HG03175 (cell line): Measurements from ENCODE around the gene PDK4.
"Not testable (repeated sequence)": the region's sequence is repeated elsewhere in the genome, so short reads cannot be mapped to it uniquely, and the experiment has no call there.

ENCODE experiments used
- ATAC-seq: cut with Tn5 transposase; IDR thresholded peaks from one replicate; pipeline ENCODE4 v1.9.1; 2021; ENCODE audit warnings: mild to moderate bottlenecking, moderate library complexity; ENCODE audit not compliant: unreplicated experiment

PDK4 gene

DNA sequence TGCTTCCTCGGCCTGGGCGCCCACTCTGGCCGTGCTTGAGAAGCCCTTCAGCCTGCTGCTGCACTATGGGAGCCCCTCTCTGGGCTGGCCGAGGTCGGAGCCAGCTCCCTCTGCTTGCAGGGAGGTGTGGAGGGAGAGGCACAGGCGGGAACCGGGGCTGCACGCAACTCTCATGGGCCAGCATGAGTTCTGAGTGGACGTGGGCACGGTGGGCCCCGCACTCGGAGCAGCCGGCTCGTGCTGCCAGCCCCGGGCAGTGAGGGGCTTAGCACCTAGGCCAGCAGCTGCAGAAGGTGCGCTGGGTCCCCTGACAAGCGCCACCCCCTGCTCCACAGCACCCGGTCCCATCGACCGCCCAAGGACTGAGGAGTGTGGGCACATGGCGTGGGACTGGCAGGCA is 9.0 kb upstream of the PDK4 start:
- no peak for ATAC-seq

DNA sequence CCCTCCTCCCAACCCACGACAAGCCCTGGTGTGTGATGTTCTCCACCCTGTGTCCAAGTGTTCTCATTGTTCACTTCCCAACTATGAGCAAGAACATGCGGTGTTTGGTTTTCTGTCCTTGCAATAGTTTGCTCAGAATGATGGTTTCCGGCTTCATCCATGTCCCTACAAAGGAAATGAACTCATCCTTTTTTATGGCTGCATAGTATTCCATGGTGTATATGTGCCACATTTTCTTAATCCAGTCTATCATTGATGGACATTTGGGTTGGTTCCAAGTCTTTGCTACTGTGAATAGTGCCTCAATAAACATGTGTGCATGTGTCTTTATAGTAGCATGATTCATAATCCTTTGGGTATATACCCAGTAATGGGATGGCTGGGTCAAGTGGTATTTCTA is 8.5 kb upstream of the PDK4 start:
- ATAC-seq: not testable (repeated sequence)

DNA sequence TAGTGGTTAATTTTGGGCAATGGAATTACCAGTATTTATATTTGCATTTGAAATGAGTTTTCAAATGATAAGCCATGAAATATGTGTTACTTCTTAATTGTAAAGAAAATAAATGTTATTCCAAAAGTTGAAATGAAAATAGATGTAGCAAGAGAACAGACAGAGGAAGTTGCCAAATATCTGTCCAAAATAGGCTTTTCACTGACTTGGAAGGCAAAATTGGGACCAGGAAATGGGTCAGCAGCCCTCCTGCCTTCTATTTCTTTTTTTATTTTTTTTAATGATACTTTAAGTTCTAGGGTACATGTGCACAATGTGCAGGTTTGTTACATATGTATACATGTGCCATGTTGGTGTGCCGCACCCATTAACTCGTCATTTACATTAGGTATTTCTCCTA is 8.1 kb upstream of the PDK4 start:
- not testable (repeated sequence) for ATAC-seq

DNA sequence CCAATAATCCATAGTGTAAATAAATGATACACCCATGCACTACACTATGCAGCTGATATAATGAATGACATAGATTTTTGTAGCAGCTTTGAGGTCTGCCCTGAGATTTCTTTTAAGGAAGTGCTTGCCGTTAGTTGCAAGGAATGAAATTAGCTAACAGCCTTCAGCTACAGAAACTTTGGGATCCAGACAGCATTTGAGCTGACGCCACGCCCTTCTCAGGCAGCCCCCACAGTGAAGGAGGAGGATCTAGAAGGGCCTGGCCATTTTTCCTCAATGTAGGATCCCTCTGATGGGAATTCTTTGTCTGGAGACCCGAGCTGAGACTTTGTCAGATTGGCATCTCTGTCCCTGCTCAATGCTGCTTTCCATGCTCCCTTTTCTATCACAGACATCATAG is 6.1 kb upstream of the PDK4 start:
- no peak for ATAC-seq

DNA sequence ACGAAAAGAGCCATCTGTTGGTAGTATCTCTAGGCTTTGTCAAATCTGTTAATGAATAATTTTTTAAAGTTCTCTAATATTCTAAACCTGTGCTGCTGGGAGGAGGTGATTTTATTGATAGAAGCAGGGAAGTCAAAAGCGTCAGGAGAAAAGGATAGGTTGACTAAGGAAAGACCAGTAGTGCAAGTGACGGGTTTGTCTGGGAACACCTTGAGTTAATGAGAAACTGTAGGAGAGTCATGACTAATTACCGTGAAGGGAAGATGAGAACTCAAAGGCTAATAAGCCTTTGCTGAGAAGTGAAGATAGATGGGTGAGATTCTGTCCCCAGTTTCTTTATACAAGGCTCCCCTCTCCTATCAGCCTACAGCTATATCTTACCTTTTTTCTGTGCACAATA is 5.0 kb upstream of the PDK4 start:
- ATAC-seq: no peak

DNA sequence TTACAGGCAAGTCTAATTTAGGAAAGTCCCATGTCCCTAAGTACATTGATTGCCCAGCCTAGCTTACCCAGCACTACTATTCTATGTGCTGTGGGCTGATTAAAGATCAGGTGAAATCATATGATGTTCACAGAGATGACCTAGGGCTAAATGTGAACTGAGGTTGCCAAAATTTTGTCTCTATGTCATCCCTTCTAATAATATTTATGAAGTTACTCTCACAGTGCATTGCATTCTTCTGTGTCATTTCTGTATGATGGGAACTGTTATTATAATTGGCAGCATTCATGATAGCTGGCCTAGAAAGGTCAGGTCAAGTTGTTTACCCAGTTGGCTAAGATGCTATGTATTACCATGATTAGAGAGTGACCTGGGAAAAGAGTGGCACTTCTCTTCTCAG is 2.8 kb upstream of the PDK4 start:
- no peak for ATAC-seq

DNA sequence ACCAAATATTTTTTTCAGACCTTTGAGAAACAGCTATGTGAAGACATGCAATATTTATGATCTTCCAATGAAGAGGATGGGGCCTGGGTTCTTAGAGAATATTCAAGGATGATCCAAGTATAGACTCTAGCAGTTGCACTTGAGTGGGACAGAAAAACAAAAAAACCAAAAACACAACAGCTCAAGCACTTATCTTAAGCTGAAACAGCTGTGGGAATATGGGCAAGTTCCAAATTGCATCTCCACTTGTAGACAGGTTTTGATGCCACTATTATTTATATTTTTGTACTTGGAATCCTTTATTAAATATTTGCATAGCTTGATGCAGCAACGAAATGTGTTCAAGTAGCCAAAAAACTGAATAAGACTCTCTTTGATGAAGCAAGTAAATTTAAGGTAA is 2.2 kb upstream of the PDK4 start:
- ATAC-seq: no peak

DNA sequence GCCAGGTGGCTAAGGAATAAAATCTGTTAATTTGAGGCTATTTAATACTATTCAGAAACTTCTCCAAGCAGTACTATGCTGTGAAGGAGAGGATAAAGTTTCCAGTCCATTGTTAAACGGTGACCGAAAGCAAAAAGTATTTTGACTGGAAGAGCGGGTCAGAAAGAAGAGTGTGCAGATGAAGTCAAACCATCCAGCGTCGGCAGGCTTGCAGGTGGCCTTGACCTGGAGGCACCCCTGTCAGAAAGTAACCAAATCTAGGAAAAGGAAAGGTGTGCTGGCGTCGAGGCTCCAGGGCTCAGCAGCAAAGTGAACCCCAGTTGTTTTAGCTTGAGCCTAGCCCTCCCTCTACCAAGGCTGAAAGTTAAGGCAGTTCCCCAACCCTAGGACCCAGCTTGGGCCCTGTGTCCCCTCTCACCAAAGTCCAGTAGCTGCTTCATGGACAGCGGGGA is 544 bp downstream of the PDK4 start:
- ATAC-seq: no peak

DNA sequence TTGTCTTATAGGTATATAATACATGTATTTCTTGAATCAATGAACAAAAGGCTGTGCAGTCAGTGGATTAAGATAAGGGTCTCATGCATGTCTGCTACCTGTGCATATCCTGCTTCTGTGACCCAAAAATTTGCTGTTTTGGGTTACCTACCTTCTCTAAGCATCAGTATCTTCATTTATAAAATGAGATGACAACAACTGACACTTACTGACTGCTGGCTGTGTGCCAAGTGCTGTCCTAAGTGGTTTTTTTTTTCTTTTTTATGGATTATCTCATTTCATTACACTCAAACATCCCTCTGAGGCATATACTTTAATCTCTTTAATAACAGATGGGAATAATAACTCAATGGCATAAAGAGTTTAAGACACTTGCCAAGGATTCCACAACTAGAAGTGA is 2.1 kb downstream of the PDK4 start:
- no peak for ATAC-seq

DNA sequence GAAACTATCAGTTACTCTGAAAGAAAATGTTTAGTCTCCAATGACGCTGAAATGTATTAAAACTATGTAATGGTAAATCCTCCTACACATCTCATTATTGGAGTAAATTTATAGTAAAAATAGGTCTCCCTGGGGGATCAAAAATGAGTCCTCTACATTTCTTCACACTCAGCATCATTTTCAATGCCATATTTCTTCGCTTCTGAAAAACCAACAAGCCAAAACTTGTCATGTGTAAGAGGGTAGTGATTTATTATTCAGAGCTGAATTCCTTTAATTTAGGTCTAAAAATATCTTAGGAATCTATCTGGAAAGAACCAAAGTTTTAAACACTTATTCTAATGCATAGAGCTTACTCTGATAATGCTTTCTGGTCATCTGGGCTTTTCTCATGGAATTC is 3.0 kb downstream of the PDK4 start:
- no peak for ATAC-seq

DNA sequence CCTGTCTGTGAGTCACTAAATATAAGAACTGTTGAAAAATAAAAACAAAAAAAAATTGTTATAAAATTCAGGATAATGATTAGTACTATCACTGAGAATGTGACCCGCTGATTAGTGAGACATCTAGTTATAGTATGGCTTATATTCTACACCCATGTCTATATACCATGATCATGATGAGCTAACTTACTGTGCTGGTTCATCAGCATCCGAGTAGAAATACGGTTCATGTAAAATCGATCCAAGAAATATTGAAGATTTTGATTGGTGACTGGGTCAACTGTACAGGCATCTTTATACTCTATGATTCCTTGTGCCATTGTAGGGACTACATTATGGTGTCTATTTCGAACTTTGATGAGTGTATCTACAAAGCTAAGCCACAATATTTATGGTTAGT is 3.7 kb downstream of the PDK4 start:
- ATAC-seq: no peak

DNA sequence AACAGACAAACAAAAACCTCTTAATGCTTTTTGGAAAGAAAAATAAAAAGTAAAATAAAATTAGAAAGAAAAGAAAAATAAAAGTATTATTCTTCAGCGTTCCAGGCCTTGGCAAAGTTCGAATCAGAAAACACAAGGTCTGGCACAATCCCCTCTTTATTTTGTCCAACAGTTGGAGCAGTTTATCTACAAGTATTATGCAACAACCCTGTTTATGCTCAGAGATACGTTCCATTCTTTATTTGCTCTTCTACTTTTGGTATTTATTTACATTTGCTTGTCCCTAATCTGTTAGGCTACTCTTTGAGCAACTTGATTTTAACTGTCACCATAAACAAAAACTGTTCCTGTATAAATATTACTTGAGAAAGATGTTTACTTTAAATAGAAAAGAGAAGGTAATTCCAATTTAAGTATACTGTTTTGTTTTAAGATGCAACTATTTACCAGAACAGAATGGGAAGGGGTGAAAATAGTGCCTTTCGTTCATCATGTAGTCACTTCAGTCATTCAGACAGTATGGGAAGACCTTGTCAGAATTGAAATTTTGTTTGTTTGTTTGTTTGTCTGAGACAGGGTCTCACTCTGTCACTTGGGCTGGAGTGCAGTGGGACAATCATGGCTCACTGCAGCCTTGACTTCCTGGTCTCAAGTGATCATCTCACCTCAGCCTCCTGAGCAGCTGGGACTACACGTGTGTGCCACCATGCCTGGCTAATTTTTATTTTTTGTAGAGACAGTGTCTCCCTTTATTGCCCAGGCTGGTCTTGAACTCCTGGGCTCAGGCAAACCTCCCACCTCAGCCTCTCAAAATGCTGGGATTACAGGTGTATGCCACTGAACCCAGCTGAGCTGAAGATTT is 5.7 kb downstream of the PDK4 start:
- ATAC-seq: no peak

DNA sequence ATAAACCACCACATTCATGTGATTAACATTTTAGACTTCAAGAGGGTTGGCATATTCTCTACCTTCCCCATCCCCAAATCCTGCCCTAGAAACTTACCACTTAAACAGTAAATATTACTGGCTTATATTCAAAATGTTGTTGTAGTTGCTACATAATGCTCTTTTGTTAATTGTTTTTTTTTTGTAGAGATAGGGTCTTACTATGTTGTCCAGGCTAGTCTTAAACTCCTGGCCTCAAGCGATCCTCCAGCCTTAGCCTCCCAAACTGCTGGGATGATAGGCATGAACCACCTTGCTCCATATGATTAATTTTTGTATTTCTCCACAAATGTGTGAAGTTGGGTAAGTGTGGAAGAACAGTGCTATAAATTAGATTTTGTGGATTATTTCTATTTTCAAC is 6.5 kb downstream of the PDK4 start:
- no peak for ATAC-seq

DNA sequence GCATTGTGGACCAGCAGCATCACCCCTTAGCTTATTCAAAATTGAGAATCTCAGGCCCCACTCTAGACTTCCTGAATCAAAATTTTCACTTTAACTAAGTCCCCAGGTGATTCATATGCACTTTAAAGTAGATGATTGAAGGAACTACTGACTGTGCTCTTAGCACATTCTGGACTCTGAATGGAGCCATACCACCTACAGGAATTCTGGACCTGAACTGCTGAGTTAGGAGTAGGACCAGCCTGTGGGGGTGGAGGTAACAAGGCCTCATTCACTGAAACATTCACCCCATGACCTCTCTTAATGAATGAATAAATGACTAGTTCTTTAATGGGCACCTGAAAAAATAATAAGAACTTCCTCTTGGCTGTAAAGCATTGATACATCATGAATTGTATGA is 7.3 kb downstream of the PDK4 start:
- no peak for ATAC-seq

DNA sequence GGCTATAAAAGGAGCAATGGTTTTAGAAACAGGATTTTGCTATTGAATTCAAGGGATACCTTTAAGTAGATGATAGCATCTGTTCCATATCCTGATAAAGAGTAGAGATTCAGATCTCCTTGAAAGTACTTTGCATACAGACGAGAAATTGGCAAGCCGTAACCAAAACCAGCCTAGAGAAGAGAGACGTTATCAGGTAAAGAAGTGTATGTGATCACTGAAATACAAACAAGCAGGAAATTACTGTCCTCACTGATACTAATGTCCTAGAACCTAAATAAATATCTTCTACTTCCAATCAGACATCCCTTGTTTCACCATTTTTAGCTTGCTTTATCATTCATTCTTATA is 9.4 kb downstream of the PDK4 start:
- ATAC-seq: no peak

DNA sequence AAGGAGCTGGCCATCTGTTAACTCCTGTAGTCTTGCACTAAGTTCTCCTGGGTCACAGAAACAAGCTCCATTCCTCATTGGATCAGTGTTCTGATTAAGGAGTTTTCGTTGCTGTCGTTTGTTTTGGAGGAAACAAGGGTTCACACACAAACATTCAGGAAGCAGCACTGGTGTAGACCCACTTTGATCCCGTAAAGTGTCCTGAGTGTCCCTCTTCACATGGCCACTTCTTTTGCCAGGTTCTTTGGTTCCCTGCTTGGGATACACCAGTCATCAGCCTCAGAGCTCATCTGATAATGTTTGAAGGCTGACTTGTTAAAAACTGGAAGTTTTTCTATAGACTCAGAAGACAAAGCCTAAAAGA is 10.9 kb downstream of the PDK4 start:
- ATAC-seq: no peak

DNA sequence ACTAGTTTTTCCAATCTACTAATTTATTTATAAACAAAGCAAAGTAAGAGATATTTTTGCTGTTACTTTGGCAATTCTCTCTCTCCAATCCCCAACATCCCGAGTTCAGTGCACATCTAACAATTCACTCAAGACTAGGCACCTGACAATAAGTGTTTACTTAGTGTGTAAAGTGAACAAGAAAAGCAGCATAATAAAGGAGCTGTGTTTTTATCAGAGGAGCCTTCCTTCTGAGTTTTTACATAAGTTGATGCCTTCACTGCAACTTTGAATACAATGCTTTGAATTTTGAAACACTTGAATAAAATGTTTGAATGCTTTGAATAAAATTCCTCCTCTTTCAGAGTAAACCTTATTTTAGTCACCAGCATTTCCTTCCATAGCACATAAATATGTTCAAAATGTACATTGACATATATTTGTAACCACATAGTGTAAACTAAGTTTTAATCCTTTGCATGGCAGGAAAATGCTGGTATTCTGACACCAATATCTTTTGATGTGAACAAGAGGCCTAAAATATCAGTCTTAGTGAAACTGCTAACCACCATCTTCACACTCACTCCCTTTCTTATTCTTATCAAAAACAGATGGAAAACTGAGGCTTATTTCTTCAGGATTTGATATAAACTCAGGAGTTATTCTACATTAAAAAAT is 11.4 kb downstream of the PDK4 start:
- ATAC-seq: no peak

DNA sequence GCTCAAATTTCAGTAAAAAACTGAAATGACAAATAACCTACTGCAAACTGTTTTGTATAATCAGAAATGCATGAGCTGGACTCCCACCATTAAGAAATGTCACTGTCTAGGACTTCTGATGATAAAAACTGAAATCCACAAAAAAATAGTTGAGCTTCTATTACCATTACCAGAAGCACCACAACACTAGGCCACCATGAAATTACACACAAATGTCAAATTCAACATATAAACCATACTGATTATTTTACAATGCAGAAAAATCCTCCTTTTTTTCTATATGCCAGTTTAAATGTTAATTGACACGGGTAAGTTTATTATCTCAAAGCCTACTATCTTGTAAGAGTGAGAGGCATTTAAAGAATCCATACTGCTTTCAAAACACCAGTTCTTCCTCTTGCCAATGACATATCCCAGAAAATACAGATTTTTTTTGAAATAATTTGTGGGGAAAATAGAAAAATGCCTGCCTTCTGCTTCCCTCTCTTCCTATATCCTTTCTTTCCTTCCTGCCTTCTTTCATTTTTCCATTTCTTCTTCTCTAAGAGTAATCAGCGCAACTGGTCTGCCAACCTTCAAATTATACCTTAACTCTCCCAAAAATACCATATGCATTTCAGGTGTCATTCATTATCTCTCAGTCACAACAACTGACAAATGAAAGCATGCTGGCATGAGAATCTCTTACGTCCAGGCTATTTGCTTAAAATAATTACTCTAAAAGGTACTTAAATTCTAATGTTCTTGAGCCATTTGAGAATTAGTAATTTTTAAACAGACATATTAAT is 12.3 kb downstream of the PDK4 start:
- no peak for ATAC-seq

DNA sequence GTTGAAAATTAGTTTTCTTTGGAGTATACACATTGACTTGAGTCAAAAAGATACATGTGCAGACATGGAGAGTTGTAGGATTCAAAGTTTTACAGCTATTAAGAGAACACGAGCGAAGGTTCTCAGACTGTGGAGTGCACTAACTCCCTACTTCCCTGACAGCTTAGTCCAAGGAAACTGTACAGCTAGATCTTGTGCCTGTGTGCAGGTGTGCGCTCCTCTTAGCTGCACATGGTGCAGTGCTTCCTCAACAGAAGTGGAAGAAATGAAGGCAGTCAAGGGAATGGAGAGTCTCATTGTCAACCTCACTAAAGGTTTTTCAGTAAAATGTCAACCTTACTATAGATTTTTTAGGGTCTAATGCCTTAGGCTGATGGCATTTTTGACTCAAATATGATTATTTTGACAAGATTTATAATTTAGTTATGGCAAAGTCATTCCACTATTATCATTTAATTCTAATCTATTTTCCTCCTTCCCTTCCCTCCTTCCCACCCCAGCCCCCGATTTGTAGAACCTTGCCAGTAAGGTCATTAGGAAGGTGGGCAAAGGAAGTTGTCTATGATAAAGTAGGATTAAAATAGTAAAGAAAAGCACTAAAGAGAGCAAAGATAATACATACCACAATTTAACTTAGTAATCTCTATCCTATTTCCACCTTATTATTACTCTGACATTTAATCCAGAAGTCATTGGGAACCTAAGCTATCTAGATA is 13.6 kb downstream of the PDK4 start:
- no peak for ATAC-seq

DNA sequence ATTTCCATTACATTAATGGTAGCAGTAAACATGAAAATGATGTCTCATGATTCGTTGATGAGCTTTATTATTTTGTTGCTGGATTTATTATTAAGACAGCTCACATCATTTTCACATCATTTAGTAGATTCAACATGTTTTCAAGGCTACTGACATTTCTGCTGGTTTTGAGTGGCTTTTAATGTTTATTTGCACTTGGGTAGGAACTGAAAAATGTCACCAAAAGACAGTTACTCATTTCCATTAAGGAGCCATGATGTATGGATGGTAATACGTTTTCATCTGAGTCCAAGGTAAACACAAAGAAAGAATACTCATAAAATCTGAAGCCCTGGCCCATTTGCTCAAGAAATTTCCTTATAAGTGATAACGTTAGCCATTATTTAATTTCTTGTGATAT is 14.8 kb downstream of the PDK4 start:
- ATAC-seq: no peak

DNA sequence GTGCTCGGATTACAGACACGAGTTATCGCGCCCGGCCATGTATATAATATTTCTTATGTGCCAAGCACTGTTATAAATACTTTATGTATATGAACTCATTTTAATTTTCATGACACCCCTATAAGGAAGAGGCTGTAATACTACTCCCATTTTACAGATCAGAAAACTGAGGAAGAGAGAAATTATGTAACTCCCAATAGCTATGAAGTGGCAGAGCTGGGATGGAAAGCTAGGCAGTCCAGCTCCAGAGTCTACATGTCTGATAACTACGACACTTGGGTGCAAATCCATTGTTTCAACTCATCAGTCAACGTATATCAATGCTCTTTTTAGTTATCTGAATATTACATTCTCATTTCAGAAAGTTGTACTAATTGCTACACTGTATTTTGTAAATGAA is 17.0 kb downstream of the PDK4 start:
- ATAC-seq: no peak
